Activated T-helper 17 cell treated with anti-CD3 and anti-CD28 coated beads, Interleukin-2, amount 50 U/mL, for 72 hours (primary cell): ENCODE results near the gene PORCN. TPM values are rescaled to one million over a fixed set of nuclear protein-coding genes. Genes with fewer than 3 reads are reported as not detected.

Experiments
- ATAC-seq: fragments of 150-1000 bp; cut with Tn5 transposase; replicated peaks from 2 replicates; pipeline ENCODE4 v1.10.0; 2021; ENCODE audit warnings: mild to moderate bottlenecking, moderate library complexity
- H3K27ac Mint-ChIP-seq: one replicate; pipeline ENCODE4 v1.8.0; 2022; ENCODE audit warnings: mixed read lengths
- H3K27me3 Mint-ChIP-seq: one replicate; pipeline ENCODE4 v1.8.0; 2022; ENCODE audit warnings: mixed read lengths
- H3K36me3 Mint-ChIP-seq: one replicate; pipeline ENCODE4 v1.8.0; 2022; ENCODE audit warnings: low read depth, mild to moderate bottlenecking, mixed read lengths
- H3K4me1 Mint-ChIP-seq: one replicate; pipeline ENCODE4 v1.8.0; 2022; ENCODE audit warnings: mixed read lengths
- H3K4me3 Mint-ChIP-seq: one replicate; pipeline ENCODE4 v1.8.0; 2022; ENCODE audit warnings: mild to moderate bottlenecking, mixed read lengths
- H3K9me3 Mint-ChIP-seq: one replicate; pipeline ENCODE4 v1.8.0; 2022; ENCODE audit warnings: mixed read lengths
- total RNA-seq, 2 donors: library from RNA; stranded (reverse); gene quantifications; one replicate each; pipeline ENCODE4 v1.2.3, GENCODE V29; 2022

Gene PORCN
- total RNA-seq, 2 donors from 2014 or later: 8.9 to 9.4 TPM

DNA sequence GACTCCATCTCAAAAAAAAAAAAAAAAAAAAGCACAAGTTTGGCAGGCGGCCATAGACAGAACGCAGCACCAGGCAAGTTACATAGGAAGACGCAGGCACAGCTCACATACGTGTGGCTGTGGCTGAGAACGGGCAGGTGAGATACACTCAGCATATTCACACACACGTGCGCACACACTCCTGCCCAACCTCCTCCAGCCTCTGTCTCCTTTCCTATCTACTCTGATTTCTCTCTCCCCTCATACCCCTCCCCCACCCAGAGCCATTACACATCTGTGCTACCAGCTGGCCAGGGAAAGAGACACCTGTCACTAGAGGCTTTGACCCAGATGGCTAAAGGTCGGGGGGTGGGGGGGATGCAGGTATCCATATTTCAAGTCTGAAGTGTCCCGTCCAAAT lies 36.6 kb upstream of the PORCN start:
- Mint-ChIP-seq H3K36me3 (peaks cover 37% of the 10 kb centered on the region), H3K27ac (no peak overlapping the region), H3K27me3 (no peaks in the 10 kb centered on the region), H3K4me1 (peaks cover 13% of the 10 kb centered on the region), H3K4me3 (no peak overlapping the region), H3K9me3 (no peaks in the 10 kb centered on the region)
- no peak for ATAC-seq

DNA sequence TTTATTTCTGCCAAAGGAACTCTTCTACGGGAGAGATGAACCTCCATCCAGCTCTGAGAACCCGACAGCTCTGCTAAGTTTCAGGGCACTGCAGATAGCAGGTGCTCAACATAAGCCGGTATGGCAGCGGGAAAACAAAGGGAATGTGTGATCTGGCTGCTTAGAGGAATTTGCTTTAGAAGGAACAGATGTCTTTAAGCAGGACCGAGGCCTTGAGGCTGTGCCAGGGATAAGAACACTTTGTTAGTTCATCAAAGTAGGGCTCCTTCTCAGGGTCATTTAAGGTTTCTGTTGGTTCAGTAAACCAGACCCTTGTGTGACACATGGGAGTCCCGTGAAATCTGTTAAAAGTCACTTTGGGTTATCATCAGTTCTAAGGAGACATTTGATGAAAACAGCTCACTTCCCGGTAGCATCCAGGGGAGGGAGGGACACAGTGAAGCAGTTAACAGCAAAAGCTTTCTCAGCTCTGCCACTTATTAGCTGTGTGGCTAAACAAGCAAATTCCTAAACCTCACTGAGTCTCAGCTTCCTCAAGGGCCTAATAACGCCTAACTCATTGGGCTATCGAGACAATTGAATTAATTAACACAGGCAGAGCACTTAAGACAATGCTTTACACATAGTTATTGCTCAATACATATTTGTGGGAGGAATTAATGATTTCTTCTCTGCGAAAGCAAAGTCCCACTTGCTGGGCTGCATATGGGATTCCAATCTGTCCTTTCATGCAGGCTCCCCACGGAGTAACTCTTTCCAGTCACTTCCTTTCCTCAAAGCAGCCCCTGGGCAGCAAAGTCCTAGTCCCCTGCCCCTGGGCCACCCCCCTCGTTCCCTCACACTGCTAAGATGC lies 35.7 kb upstream of the PORCN start:
- H3K4me3 Mint-ChIP-seq: no peak overlapping the region
- H3K9me3 Mint-ChIP-seq: no peaks in the 10 kb centered on the region
- no peaks in the 10 kb centered on the region for H3K27me3 Mint-ChIP-seq
- H3K27ac Mint-ChIP-seq: no peak overlapping the region
- H3K36me3 Mint-ChIP-seq: peaks cover 37% of the 10 kb centered on the region
- ATAC-seq: no peak
- H3K4me1 Mint-ChIP-seq: peaks cover 18% of the 10 kb centered on the region

DNA sequence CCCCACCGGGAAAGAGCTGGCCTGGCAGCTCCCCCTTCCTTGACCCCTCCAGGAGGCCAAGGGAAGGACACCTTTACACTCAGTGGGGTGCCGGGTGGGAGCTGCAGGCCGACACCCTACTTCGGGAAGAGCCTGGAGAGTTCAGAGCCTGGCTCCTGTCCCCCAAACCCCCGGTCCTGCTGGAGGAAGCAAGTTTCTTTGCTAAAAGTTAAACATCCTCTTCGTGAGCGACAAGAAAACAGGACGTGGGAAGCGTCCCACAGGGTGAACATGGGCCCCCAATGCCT lies 35.1 kb upstream of the PORCN start:
- no peak overlapping the region for H3K27ac Mint-ChIP-seq
- H3K27me3 Mint-ChIP-seq: no peaks in the 10 kb centered on the region
- no peak overlapping the region for H3K4me3 Mint-ChIP-seq
- peaks cover 37% of the 10 kb centered on the region for H3K36me3 Mint-ChIP-seq
- ATAC-seq: no peak
- H3K9me3 Mint-ChIP-seq: no peaks in the 10 kb centered on the region
- H3K4me1 Mint-ChIP-seq: peaks cover 18% of the 10 kb centered on the region

DNA sequence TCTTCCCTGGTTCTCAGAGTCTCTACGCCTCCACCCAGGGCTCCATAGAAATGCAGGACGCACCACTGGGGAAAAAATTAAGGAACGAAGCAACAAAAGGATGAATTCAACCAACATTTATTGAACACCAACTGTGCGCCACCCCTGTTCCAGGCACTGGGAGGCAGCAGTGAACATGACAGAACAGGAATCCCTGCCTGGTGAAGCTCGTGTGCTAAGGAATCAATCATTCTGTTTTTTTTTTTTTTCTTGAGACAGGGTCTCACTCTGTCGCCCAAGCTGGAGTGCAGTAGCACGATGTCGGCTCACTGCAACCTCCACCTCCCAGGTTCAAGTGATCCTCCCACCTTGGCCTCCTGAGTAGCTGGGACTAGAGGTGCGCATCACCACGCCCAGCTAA lies 34.7 kb upstream of the PORCN start:
- Mint-ChIP-seq H3K27me3 (no peaks in the 10 kb centered on the region), H3K4me3 (no peak overlapping the region), H3K36me3 (peaks cover 39% of the 10 kb centered on the region), H3K4me1 (peaks cover 18% of the 10 kb centered on the region), H3K27ac (no peak overlapping the region), H3K9me3 (no peaks in the 10 kb centered on the region)
- ATAC-seq: no peak

DNA sequence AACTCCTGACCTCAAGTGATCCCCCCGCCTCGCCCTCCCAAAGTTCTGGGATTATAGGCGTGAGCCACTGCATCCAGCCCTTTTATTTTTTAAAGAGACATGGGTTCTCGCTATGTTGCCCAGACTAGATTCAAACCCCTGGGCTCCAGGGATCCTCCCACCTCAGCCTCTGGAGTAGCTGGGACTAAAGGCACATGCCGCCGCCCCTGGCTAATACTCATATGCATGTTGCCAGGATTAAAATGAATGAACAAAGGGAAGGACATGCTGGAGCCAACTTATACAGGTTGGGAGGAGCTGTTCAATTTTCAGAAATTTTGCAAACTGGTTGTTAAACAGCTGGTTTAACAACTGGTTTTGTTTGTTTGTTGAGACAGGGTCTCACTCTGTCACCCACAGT lies 34.2 kb upstream of the PORCN start:
- H3K4me3 Mint-ChIP-seq: peak overlapping the region; percentile 80
- peaks cover 41% of the 10 kb centered on the region for H3K36me3 Mint-ChIP-seq
- H3K9me3 Mint-ChIP-seq: no peaks in the 10 kb centered on the region
- no peaks in the 10 kb centered on the region for H3K27me3 Mint-ChIP-seq
- peaks cover 14% of the 10 kb centered on the region for H3K4me1 Mint-ChIP-seq
- no peak for ATAC-seq
- peak overlapping the region; percentile 15 for H3K27ac Mint-ChIP-seq

DNA sequence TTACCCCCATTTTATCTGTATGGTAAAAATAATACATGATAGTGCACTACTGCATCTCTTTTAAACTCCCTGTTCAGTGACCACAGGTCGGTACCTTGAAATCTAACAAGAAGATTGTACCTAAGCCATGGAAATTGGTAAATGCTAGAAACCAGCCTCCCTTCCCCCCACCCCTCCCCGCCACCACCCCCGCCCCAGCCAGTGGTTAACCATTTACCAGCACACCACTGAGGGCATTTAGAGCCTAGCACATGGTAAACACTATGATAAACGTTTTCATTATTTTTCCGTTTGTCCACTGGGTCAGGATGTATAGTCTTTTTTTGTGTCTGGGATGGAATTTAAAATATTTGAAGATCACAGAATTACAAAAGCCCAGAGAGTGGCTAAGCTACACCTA lies 33.5 kb upstream of the PORCN start:
- Mint-ChIP-seq H3K36me3 (peaks cover 48% of the 10 kb centered on the region), H3K4me1 (peaks cover 10% of the 10 kb centered on the region), H3K27ac (peak overlapping the region; percentile 96), H3K4me3 (peak overlapping the region; percentile 80), H3K9me3 (no peaks in the 10 kb centered on the region), H3K27me3 (no peaks in the 10 kb centered on the region)
- no peak for ATAC-seq

DNA sequence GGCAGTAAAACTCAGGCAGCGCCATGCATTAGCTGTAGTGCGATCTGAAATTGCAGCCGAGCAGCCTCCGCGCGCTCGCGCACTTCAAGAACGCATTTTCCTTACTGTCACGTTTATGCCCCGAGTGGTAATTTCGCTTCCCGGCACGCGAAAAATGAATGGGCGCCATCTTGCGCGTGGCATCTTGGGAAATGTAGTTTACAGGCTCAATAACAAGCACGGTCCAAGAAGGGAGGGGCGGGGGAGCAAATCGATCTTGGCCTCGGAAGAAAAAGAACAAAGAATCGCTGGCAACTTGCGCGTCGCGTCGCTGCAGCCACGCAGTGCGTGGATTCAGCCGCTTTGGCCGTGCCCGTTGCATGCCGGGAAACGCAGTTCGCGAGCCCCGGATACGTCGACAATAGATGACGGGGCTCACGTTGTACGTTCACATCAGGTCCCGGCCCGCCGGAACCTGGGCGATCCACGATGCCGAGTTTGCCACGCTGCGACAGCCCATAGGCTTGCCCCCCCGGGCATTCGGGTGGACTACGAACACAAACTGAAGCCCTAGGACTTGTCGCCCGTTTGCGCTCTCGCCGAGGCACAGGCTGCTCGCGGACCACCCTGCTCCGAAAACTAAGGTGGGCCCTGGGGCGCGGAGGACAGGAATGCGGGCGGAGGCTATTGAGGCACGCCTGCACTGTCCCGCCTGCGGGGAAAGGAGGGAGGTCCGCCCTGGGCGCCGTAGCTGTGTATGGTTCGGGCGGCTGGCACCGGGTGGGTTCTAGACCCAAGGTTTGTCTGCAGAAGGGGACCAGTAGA lies 32.8 kb upstream of the PORCN start, which contains the start of gene FTSJ1:
Gene FTSJ1, plus strand, starts transcription at position 426 of the 804 bp plus-strand sequence. CDS start 1,849 bp downstream, outside the sequence.
- no peaks in the 10 kb centered on the region for H3K27me3 Mint-ChIP-seq
- peak within 1 kb of the TSS; percentile 96 for H3K27ac Mint-ChIP-seq
- peak; percentile 95 for ATAC-seq
- H3K9me3 Mint-ChIP-seq: no peaks in the 10 kb centered on the region
- peaks cover 10% of the 10 kb centered on the region for H3K4me1 Mint-ChIP-seq
- H3K36me3 Mint-ChIP-seq: peaks cover 55% of the 10 kb centered on the region
- peak within 1 kb of the TSS; percentile 80 for H3K4me3 Mint-ChIP-seq

DNA sequence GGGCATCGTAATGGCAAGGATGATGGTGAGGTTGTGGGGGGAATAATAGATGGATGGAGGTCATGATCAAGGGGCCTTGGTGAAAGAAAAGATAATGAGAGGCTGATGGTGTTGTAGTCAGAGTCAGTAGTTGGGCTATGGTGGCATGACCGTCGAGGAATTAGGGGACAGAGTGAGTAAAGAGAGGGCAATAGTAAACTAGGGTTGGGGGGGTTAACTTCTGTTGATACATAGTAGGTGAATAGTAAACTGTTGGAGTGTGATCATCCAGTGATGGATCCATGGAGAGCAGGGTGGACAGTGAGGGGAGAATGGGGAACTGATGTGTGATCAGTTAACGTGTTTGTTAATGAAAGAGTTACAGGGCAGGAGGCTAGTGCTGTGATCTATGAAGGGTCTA lies 31.9 kb upstream of the PORCN start:
- no peaks in the 10 kb centered on the region for H3K9me3 Mint-ChIP-seq
- peaks cover 10% of the 10 kb centered on the region for H3K4me1 Mint-ChIP-seq
- no peak for ATAC-seq
- peaks cover 64% of the 10 kb centered on the region for H3K36me3 Mint-ChIP-seq
- H3K4me3 Mint-ChIP-seq: peak overlapping the region; percentile 80
- no peaks in the 10 kb centered on the region for H3K27me3 Mint-ChIP-seq
- H3K27ac Mint-ChIP-seq: peak overlapping the region; percentile 96

DNA sequence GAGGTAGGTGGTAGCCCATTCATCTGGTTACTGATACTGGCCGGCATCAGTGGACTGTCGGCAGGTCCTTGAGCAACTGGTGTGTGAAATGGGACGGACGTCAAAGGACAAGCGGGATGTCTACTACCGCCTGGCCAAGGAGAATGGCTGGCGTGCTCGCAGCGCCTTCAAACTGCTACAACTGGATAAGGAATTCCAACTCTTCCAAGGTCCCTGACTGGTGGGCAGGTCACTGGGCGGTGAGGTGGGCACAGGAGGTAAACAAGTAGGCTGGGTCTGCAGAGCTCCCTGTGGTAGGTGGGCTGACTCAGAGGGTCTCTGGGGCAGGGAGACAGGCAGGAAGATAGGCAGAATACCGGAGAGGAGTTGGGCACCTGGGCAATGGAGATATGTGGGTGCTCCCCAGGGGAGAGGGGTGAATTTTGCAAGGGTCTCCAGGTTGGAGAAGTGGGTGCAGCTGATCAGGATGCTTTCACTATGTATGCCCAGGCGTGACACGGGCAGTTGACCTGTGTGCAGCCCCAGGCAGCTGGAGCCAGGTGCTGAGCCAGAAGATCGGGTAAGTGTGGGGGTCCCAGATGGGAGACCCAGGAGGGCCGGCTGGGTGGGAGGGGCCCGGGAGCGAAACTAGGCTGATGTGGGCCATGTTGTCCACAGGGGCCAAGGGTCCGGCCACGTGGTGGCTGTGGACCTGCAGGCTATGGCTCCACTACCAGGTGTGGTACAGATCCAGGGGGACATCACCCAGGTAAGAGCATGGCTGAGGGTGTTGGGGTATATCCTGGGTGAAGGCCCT lies 30.6 kb upstream of the PORCN start:
- Mint-ChIP-seq H3K27ac (peak overlapping the region; percentile 96), H3K27me3 (no peaks in the 10 kb centered on the region), H3K4me1 (peaks cover 10% of the 10 kb centered on the region), H3K4me3 (peak overlapping the region; percentile 80), H3K36me3 (peaks cover 77% of the 10 kb centered on the region), H3K9me3 (no peaks in the 10 kb centered on the region)
- ATAC-seq: no peak

DNA sequence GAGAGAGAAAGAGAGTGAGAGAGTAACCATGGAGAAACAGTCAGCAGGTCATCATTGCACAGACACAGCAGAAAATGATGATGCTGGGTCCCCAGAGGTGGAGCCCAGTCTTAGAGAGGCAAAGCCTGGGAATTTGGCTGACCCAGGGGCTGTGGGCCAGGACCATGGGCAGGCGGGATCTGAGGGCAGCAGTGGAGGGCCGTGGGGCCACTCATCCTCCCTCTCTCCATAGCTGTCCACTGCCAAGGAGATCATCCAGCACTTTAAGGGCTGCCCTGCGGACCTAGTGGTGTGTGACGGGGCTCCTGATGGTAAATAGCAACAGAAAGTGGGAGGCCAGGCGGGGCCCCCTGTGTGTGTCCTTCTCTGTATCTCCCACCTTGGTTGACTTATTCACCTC lies 30.0 kb upstream of the PORCN start:
- ATAC-seq: no peak
- Mint-ChIP-seq H3K9me3 (no peaks in the 10 kb centered on the region), H3K4me1 (peaks cover 10% of the 10 kb centered on the region), H3K27ac (no peak overlapping the region), H3K27me3 (no peaks in the 10 kb centered on the region), H3K4me3 (peak overlapping the region; percentile 80), H3K36me3 (peaks cover 83% of the 10 kb centered on the region)

DNA sequence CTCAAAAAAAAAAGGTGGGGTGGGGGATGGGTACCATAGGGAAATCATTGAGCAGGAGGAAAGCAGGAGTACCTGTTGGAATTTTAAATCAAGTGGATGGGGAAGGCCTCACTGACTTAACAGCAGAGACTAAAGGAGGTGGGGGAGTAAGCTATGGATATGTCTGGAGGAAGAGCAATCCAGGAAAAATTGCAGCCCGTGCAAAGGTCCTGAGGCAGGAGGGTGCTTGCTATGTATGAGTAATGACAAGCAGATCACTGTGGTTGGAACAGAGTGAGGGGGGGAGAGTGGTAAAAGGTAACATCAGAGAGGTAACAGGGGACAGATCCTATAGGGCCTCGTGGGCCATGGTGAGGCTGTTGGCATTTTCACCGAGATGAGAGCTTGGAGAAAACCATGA lies 28.6 kb upstream of the PORCN start:
- H3K4me3 Mint-ChIP-seq: no peak overlapping the region
- no peaks in the 10 kb centered on the region for H3K9me3 Mint-ChIP-seq
- H3K27me3 Mint-ChIP-seq: no peaks in the 10 kb centered on the region
- no peak for ATAC-seq
- H3K4me1 Mint-ChIP-seq: peaks cover 10% of the 10 kb centered on the region
- peak overlapping the region; percentile 59 for H3K27ac Mint-ChIP-seq
- peaks cover 90% of the 10 kb centered on the region for H3K36me3 Mint-ChIP-seq

DNA sequence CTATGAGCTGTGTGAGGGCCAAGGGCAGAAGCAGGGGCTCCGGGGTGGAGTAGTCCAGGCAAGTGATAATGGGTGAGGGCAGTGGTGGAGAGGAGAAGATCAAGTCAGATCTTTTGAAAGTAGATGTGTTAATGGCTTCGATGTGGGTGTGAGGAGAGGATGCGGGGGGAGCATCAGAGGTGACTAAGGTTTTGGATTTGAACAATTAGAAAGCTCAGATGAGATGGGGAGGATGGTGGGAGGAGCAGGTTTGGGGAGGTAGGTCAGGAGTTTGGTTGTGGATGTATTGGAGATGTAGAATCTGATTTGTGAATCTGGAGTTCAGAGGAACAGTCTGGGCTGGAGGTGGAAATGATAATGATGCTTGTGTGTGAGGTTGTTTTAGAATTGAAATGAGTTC lies 28.2 kb upstream of the PORCN start:
- Mint-ChIP-seq H3K36me3 (peaks cover 94% of the 10 kb centered on the region), H3K4me1 (peaks cover 10% of the 10 kb centered on the region), H3K4me3 (no peak overlapping the region), H3K27ac (peak overlapping the region; percentile 59), H3K27me3 (no peaks in the 10 kb centered on the region), H3K9me3 (no peaks in the 10 kb centered on the region)
- no peak for ATAC-seq

DNA sequence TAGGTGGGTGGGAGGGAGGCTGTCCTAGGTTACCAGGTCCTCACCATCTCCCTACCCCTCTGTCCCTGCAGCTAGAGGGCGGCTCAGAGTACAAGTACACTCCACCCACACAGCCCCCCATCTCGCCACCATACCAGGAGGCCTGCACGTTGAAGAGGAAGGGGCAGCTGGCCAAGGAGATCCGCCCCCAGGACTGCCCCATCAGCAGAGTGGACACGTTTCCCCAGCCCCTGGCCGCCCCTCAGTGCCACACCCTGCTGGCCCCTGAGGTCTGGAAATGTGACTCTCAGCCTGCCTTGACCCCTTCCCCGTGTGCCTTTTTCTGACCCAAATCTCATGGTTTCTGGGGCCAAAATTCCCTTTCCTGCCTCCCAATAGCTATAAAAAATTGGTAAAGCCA lies 26.3 kb upstream of the PORCN start:
- Mint-ChIP-seq H3K27ac (no peak overlapping the region), H3K27me3 (no peaks in the 10 kb centered on the region), H3K4me3 (no peak overlapping the region), H3K9me3 (no peaks in the 10 kb centered on the region), H3K4me1 (peaks cover 2% of the 10 kb centered on the region), H3K36me3 (peaks cover 77% of the 10 kb centered on the region)
- no peak for ATAC-seq

DNA sequence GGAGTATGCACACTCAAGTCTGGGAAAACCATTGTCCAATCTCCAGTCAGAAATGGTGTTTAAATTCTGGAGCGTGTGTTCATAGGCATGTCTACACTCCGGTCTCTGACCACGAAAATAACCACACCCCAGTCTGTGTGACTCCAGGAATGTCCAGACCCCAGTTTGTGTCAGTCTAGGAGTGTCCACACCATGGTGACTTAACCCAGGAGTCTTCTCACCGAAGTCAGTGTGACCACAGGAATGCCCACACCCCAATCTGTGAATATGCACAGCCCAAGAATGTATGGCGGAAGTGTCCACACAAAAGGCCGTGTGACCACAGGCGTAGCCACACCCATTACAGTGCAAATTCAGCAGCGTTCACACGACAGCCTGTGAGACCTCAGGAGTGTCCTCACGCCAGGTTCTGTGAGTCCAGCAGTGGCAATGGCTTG lies 21.4 kb upstream of the PORCN start:
- H3K27me3 Mint-ChIP-seq: no peaks in the 10 kb centered on the region
- H3K4me3 Mint-ChIP-seq: no peak overlapping the region
- peaks cover 29% of the 10 kb centered on the region for H3K36me3 Mint-ChIP-seq
- H3K27ac Mint-ChIP-seq: no peak overlapping the region
- ATAC-seq: no peak
- H3K9me3 Mint-ChIP-seq: no peaks in the 10 kb centered on the region
- H3K4me1 Mint-ChIP-seq: no peaks in the 10 kb centered on the region
